ENCODE measurements around the gene SCRN3.
"Not testable (repeated sequence)": the region's sequence is repeated elsewhere in the genome, so short reads cannot be mapped to it uniquely, and the experiment has no call there.

The SCRN3 gene

GRCh38 chr2:174403628-174404027, 8.1 kb downstream of the SCRN3 start:
- DNase-seq (ENCODE audit: low read depth): no peak

DNA sequence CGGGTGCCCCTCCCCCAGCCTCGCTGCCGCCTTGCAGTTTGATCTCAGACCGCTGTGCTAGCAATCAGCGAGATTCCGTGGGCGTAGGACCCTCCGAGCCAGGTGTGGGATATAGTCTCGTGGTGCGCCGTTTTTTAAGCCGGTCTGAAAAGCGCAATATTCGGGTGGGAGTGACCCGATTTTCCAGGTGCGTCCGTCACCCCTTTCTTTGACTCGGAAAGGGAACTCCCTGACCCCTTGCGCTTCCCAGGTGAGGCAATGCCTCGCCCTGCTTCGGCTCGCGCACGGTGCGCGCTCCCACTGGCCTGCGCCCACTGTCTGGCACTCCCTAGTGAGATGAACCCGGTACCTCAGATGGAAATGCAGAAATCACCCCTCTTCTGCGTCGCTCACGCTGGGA, 14.5 kb downstream of the SCRN3 start:
- DNase-seq (ENCODE audit: low read depth): not testable (repeated sequence)

DNA sequence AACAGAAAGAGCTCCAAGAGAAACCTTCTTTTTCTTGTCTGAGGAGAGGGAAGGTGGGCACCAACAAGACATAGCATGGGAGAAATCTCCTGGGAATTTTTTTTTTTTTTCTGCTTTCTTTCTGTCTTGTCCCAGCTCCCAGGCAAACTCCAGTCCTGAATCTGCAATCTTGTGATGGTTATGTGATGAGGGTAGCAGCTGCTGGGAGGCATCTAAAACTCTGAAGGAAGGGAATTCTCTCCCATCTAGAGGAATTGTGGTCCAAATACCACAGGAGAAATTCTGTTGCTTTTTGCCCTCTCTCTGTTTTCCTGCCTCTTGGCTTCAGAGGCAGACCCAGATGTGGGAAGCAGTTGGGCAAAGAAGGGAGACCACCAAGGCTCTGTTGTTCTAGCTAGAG, 16.7 kb downstream of the SCRN3 start:
- no peak for DNase-seq (ENCODE audit: low read depth)

DNA sequence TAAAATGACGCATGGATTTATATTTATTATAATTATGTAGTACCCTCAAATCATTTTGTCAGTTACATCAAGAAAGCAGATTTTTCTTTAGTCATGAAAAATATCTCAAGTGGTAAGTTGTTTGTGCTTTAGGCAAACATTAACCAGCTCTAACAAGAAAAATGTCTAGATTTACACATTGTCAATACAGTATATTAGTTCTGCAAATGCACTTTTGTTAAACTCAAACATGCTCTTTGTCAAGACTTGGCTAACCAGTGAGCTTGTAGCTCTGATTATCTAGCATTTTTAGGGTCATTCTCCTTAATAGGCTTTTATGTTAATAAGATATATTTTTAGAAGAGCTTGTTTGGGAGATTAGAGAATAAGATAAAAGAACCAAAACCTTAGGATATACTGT, 32.7 kb downstream of the SCRN3 start:
- no peak for DNase-seq (ENCODE audit: low read depth)

GRCh38 chr2:174430066-174430465, 34.5 kb downstream of the SCRN3 start:
- no peak for DNase-seq (ENCODE audit: low read depth)

DNA sequence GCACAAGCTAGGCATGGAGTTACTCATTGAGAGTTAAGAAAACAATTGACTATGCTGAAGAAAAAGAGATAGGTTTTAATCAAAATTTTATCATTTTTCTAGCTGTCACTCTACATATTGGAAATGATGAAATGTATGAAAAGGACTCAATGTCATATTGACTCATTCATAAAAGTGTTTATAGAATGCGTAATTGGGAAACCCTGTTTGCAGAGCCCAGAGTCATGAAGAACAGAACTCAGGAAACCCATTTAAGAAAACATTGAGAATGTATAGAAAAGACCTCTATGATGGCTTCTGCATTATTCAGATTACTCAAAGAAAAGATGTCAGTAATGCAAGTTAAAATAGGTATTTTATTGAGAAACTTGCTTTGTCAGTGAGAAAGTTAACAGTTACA, 36.4 kb downstream of the SCRN3 start:
- no peak for DNase-seq (ENCODE audit: low read depth)

DNA sequence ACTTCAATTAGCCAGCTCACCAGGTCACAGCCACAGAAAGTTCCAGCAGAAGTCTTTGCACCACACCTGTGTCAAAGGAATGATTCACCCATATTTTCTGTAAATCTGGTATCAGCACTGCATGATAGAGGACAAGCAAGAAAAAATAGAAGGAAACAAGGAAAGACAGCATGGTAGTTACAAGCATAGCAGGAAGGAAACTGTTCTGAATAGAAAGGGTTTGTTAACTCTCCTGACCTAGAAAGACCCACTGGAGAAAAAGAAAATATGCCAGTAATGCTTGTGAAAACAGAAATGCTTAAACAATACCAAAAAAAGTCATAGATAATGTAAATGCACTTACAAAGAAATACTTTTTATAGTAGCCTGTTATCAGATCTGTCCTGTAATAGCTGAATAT, 40.8 kb downstream of the SCRN3 start:
- no peak for DNase-seq (ENCODE audit: low read depth)

GRCh38 chr2:174438146-174438886, 42.8 kb downstream of the SCRN3 start:
- no peak for DNase-seq (ENCODE audit: low read depth)

- DNase-seq (ENCODE audit: low read depth): no peak
Observed at GRCh38 chr2:174439323-174439722, 43.8 kb downstream of the SCRN3 start.

- no peak for DNase-seq (ENCODE audit: low read depth)
Observed at GRCh38 chr2:174439950-174440349, 44.4 kb downstream of the SCRN3 start.

DNA sequence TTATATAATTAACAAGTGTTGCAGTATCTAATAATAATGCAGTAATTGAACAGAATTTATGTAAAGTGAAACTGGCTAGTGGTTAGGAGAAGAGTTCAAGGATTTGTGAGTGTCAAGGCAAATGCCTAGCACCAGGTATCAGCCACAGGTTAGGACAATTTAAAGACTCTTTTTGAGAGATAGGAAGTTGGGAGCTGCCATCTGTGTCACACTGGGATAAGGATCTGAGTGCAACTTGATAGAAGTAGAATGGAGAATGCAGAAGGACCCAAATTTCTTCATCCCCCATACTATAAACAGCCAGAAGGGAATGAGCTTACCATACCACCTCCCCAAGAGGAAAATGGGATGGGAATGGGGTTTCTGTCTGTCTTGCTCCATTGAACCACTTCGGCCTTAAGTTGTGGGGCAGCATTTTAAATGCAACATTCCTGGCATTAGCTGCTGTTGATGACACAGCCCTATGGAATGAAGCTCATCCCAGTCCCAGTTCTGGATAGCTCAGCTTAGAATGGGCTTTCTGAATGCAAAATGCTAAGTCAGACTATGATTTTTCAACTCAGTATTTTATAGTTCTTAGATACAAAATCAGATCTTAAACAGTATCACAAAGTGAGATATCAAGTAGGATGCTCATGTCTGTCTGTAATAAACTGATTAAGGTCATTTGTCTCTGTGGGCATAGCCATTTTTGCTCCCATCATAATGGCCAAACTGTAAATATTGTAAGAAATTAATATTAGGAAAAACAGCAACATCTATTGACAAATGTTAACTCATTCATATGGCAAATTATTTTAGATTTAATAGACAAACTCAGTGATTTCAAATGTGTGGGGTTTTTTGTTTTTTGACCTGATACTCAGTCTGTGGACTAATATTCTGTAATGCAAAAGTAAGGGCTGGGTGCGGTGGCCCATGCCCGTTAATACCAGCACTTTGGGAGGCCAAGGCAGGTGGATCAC, 47.3 kb downstream of the SCRN3 start:
- no peak for DNase-seq (ENCODE audit: low read depth)

GRCh38 chr2:174444761-174445160, 49.2 kb downstream of the SCRN3 start:
- DNase-seq (ENCODE audit: low read depth): no peak

GRCh38 chr2:174445248-174445647, 49.7 kb downstream of the SCRN3 start:
- no peak for DNase-seq (ENCODE audit: low read depth)

GRCh38 chr2:174446531-174446930, 51.0 kb downstream of the SCRN3 start:
- no peak for DNase-seq (ENCODE audit: low read depth)

DNA sequence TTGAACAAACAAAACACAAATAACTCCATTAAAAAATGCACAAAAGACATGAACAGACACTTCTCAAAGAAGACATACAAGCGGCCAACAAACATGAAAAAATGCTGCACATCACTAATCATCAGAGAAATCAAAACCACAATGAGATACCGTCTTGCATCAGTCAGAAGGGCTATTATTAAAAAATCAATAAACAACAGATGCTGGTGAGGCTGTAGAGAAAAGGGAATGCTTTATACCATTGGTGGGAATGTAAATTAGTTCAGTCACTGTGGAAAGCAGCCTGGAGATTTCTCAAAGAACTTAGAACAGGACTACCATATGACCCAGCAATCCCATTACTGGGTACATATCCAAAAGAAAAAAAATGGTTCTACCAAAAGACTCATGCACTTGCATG, 53.5 kb downstream of the SCRN3 start:
- no peak for DNase-seq (ENCODE audit: low read depth)

DNA sequence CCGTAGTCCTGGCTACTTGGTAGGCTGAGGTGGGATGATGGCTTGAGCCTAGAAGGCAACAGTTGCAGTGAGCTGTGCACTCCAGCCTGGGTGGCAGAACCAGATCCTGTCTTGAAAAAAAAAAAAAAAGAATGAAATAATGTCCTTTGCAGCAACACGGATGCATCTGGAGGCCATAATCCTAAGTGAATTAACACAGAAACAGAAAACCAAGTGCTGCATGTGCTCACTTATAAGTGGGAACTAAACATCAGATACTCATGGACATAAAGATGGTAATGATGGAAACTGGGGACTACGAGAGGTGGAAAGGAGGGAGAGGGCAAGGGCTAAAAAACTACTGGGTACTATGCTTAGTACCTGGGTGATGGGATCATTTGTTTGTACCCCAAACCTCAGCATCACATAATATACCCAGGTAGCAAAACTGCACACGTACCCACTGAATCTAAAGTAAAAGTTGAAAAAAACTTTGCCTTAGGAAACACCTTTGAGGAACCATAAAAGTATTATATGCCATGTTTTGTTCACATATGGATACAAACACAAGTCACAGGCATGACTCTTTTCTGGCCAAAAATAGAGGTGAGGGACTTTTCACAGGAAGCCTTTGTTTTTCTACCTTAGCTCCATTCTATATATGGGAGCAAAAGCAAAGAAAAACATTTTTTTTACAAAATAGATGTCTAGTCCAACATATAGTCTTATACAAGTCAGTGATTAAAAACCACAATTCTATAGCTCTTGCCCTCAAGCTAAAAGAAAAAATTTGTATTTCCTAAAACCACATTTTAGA, 54.7 kb downstream of the SCRN3 start:
- DNase-seq (ENCODE audit: low read depth): no peak

GRCh38 chr2:174454566-174454965, 59.0 kb downstream of the SCRN3 start:
- no peak for DNase-seq (ENCODE audit: low read depth)

DNA sequence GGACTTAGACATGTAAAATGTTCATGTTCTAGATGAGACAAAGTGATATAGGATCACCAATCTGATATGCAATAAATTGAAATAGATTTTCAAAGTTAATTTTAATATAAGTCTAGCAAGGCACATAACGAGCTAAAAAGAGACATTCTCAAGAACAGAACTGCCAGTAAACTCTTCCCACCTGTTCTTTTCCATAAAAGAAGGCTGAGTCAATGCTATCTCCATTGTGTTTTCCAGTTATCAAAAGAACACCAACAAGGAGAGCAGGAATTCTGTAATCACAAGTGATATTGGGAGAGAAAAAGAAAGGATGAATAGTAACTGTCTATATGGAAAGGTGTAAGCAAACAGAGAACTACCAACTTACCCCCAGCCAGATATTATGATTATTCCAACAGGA, 65.7 kb downstream of the SCRN3 start:
- DNase-seq (ENCODE audit: low read depth): no peak

GRCh38 chr2:174465327-174465726, 69.8 kb downstream of the SCRN3 start:
- DNase-seq (ENCODE audit: low read depth): no peak

DNA sequence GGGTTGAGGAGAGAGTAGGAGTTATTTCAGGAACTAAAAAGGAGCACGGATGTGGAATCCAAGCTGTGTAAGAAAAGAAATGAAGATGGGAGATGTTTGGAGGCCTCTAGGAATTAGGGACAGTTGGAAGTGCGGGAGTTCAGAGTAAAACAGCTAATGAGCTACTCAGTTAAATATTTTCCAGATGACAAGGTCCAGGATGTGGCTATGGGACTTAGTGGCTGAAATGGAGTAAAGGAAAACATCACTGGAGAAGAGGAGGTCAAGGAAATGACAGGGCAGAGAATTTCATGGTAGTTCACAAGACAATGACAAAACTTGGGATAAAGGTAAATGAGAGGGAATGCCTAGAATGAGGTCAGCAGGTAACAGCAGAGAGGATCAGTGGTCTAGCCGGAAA, 78.3 kb downstream of the SCRN3 start:
- DNase-seq (ENCODE audit: low read depth): no peak

GRCh38 chr2:174477759-174478158, 82.2 kb downstream of the SCRN3 start:
- DNase-seq (ENCODE audit: low read depth): no peak

All from stimulated activated CD8-positive, alpha-beta memory T cell treated with anti-CD3 and anti-CD28 coated beads, Interleukin-4, amount 100 ng/mL, for 24 hours (primary cell).